CD4-positive, alpha-beta T cell treated with Interleukin-15 for 4 hours (primary cell): Measurements from ENCODE around the gene CCDC12.
"Not testable (repeated sequence)": the region's sequence is repeated elsewhere in the genome, so short reads cannot be mapped to it uniquely, and the experiment has no call there.

ENCODE experiments used
- DNase-seq: peaks from one replicate; pipeline ENCODE4 v3.0.0-alpha.2; 2020; ENCODE audit warnings: low spot score

The CCDC12 gene

GRCh38 chr3:46922871-46923558 is 53.5 kb downstream of the CCDC12 start:
- DNase-seq, result no peak

- no peak for DNase-seq
Measured at GRCh38 chr3:46922426-46922825, 54.1 kb downstream of the CCDC12 start.

DNA sequence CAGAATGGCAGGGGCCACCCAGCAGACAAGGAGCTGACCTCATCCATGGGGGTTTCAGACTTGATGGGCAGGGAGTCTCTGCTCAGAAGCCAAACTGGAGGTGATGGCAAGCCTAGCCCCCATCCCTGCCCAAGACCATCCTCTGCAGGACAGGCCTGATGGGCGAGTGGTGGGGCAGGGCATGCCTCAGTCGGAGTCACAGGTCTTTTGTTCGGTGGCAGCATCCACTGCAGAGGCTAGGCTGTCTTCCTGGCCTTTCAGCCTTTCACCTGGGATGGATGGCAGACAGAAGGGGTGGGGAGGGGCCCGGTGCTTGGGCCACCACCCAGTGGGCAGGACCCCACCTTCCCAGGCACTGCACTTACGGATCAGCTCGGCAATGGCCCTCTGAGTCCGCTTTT is 54.7 kb downstream of the CCDC12 start:
- DNase-seq, result no peak

DNA sequence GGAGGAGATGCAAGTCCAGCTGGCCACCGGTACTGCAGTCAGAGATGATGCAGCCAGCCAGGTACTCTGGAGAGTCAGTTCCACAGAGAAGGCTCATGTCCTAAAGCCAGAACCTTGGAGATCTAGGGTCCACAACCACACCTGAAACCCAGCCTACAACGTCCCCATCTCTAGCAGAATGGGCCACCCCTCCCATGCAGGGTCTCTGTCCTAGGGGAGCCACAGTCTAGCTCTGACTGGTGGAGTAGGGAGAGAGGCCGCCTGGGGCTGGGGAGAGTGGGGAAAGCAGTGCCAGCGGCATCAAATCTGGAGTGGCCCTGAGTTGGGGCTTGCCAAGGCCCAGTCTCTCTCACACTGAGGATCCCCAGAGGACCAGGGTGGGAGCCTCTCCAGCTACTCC is 55.5 kb downstream of the CCDC12 start:
- DNase-seq, result no peak

DNA sequence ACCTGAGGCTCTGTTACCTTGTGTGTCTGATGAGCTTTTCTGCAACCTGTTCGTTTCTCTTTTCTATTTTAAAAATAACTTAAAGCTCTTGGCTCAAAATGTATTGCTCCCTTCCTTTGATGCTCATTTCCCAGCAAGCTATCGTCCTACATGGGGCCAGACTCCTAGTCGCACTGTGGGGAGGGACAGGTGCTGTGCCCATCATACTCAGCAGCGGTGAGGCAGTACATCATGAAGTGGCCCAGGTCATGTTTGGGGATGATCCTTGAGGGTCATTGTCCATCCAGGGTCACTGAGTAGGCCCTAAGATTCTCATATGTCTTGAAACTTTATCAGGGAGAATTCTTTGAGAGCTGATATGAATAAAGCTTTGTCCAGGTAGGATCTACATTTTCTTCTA is 57.9 kb downstream of the CCDC12 start:
- DNase-seq, result no peak

GRCh38 chr3:46918202-46918601 is 58.3 kb downstream of the CCDC12 start:
- DNase-seq, result no peak

GRCh38 chr3:46917257-46917656 is 59.3 kb downstream of the CCDC12 start:
- no peak for DNase-seq

DNA sequence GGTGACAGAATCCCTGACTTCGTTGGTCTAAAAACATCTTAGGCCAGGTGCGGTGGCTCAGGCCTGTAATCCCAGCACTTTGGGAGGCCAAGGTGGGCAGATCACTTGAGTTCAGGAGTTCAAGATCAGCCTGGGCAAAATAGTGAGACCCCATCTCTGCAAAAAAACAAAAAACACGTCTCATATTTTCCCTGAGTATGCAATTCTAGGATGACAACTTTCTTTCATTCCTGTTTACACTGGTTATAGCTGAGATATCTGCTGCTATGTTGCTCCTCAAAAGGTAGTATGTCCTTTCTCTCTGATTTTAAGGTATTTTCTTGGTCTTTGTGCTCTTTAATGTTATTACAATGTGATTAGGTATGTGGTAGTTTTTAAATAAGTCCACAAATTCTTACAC is 59.7 kb downstream of the CCDC12 start:
- DNase-seq, result no peak

- DNase-seq, result no peak
Measured at GRCh38 chr3:46916278-46916677, 60.3 kb downstream of the CCDC12 start.

- no peak for DNase-seq
Measured at GRCh38 chr3:46915297-46915822, 61.2 kb downstream of the CCDC12 start.

- no peak for DNase-seq
Measured at GRCh38 chr3:46914849-46915248, 61.7 kb downstream of the CCDC12 start.

DNA sequence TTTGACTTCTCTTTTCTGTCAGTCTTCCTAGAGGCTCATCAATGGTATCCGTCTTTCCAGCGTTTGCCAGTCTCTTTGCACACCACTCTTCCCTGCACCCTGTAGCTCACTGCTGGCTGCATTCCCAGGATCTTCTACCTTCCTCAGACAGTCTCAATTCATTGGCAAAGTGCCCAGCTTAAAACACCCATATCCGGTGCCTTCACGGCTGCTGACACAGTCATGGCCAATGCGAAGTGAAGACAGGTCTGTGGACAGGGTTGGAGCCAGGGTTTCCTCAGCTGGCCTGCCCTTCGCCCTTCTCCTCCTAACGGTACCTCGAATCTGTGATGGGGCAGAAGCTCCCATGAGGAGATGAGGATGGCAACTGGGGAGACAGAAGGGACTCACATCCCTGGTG is 62.9 kb downstream of the CCDC12 start:
- DNase-seq, result no peak

GRCh38 chr3:46912986-46913385 is 63.6 kb downstream of the CCDC12 start:
- DNase-seq, result no peak

- DNase-seq, result not testable (repeated sequence)
Measured at GRCh38 chr3:46910914-46911313, 65.6 kb downstream of the CCDC12 start.

- DNase-seq, result no peak
Measured at GRCh38 chr3:46910166-46910760, 66.3 kb downstream of the CCDC12 start.

- peak; percentile 78 for DNase-seq
Measured at GRCh38 chr3:46909535-46910161, 66.9 kb downstream of the CCDC12 start.

DNA sequence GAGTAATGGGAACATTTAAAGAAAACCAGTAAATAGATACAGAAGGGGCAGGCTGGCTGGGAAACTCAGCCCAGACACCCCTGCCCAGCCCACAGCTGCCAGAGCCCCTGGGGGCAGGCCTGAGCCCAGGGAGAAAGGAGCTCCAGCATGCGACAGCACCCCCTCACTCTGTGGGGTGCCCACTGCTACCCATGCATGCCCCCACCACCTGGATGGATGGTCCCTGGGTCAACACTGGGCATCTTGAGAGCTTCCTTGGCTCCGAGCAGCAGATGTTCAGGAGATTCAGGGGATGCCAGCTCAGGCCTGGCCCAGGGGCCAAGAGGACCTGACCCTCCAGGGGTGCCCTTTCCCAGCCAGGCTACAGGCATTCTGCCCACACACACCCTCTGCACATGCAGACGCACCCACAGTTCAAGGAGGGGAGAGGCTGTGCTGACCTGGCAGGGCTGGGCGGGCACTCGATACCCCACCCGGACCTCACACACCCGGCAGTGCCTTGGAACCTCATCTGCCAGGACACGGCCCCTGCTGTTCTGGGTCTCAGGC is 67.5 kb downstream of the CCDC12 start:
- DNase-seq, result no peak

- no peak for DNase-seq
Measured at GRCh38 chr3:46908294-46908985, 68.1 kb downstream of the CCDC12 start.

DNA sequence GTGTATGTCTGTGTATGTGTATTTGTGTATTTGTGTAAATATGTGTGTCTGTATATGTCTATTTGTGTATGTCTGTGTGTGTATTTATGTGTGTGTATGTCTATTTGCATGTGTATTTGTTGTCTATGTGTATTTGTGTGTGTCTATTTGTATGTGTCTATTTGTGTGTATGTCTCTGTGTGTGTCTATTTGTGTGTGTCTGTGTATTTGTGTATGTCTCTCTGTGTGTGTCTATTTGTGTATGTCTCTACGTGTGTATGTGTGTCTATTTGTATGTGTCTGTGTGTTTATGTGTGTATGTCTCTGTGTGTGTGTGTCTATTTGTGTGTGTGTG is 68.6 kb downstream of the CCDC12 start:
- DNase-seq, result no peak

- DNase-seq, result no peak
Measured at GRCh38 chr3:46907271-46907670, 69.3 kb downstream of the CCDC12 start.

- DNase-seq, result no peak
Measured at GRCh38 chr3:46906471-46907058, 70.0 kb downstream of the CCDC12 start.
